Measurements from ENCODE around the gene KLHL29.

DNA sequence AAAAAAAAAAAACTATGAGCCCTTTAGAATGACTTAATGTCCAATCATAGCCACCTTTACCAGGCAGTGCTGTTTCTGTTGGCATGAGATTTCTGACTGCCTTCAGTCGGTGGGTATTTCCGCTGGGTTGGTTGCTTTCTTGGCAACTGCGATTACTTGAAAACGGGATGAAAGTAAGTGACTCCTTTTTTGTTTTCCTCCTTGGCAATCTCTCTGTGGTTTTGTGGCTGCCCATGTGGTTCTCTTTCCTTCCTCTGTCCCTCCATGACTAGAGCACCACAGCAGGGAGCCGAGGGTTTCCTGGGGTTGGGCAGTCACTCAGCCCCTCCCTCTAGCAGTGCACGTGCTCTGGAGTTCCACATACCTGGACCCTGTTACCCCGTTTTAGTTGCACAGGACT lies 112.1 kb downstream of the KLHL29 start:
- no peak for TF ChIP-seq POLR2AphosphoS5 (IDR thresholded peaks at IDR 0.05)
- TF ChIP-seq, protein P1, sequence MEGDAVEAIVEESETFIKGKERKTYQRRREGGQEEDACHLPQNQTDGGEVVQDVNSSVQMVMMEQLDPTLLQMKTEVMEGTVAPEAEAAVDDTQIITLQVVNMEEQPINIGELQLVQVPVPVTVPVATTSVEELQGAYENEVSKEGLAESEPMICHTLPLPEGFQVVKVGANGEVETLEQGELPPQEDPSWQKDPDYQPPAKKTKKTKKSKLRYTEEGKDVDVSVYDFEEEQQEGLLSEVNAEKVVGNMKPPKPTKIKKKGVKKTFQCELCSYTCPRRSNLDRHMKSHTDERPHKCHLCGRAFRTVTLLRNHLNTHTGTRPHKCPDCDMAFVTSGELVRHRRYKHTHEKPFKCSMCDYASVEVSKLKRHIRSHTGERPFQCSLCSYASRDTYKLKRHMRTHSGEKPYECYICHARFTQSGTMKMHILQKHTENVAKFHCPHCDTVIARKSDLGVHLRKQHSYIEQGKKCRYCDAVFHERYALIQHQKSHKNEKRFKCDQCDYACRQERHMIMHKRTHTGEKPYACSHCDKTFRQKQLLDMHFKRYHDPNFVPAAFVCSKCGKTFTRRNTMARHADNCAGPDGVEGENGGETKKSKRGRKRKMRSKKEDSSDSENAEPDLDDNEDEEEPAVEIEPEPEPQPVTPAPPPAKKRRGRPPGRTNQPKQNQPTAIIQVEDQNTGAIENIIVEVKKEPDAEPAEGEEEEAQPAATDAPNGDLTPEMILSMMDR (IDR thresholded peaks at IDR 0.05 in 8 of 11, conservative IDR thresholded peaks at IDR 0.05 in 3 of 11), result no peak
- no peak for TF ChIP-seq POLR2A (IDR thresholded peaks at IDR 0.05)
